G401 (cell line): ENCODE data around the gene OIT3. TPM values are rescaled to one million over a fixed set of nuclear protein-coding genes. Genes with fewer than 3 reads are reported as not detected.

Source experiments
- total RNA-seq: library from RNA; depleted of rRNA; stranded (reverse); fragments of >200 nt; shearing (Covaris generic); gene quantifications from 2 replicates; pipeline ENCODE4 v1.2.3, GENCODE V29; 2014; rRNA removed

OIT3 gene
- total RNA-seq, 1 experiment from 2014 or later = not detected

Other genes with a start within 250 kb of the OIT3 start
- gene MCU, start 201.6 kb upstream of the OIT3 start, total RNA-seq = 25.8 and 41.6 TPM in 2 replicates
- not detected in 2 replicates for gene PLA2G12B, start 61.1 kb downstream of the OIT3 start, total RNA-seq
- gene P4HA1, start 203.1 kb downstream of the OIT3 start, total RNA-seq = 49.0 and 62.2 TPM in 2 replicates
- gene NUDT13, start 216.7 kb downstream of the OIT3 start, total RNA-seq = not detected in 2 replicates